DOHH2 (cell line): ENCODE measurements around the gene OSR1.

ENCODE experiments used
- EZH2phosphoT487 ChIP-seq: fragments of 200-600 bp; sonication (generic); IDR thresholded peaks from 2 replicates; pipeline ENCODE4 v1.6.1; 2017; ENCODE audit warnings: borderline replicate concordance, mild to moderate bottlenecking, antibody characterized with exemption, low read length, moderate library complexity, mixed read lengths
- TF ChIP-seq, protein P1 (sequence below): fragments of 200-600 bp; sonication (generic); IDR thresholded peaks from one replicate; pipeline ENCODE4 v1.5.1; 2014; ENCODE audit warnings: antibody characterized with exemption, mild to moderate bottlenecking, low read depth, low read length; ENCODE audit not compliant: poor library complexity, severe bottlenecking

- TF ChIP-seq, protein P1, sequence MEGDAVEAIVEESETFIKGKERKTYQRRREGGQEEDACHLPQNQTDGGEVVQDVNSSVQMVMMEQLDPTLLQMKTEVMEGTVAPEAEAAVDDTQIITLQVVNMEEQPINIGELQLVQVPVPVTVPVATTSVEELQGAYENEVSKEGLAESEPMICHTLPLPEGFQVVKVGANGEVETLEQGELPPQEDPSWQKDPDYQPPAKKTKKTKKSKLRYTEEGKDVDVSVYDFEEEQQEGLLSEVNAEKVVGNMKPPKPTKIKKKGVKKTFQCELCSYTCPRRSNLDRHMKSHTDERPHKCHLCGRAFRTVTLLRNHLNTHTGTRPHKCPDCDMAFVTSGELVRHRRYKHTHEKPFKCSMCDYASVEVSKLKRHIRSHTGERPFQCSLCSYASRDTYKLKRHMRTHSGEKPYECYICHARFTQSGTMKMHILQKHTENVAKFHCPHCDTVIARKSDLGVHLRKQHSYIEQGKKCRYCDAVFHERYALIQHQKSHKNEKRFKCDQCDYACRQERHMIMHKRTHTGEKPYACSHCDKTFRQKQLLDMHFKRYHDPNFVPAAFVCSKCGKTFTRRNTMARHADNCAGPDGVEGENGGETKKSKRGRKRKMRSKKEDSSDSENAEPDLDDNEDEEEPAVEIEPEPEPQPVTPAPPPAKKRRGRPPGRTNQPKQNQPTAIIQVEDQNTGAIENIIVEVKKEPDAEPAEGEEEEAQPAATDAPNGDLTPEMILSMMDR = no peak
- TF ChIP-seq EZH2phosphoT487 = no peak
Observed at GRCh38 chr2:19367326-19367725, 8.9 kb upstream of the OSR1 start.
